ENCODE data around the gene PLXNA1.

GRCh38 chr3:126986001-126986400 is 3.1 kb downstream of the PLXNA1 start:
- TF ChIP-seq SP1 (IDR thresholded peaks at IDR 0.05; ENCODE audit: low read depth) (no peak), CBX3 (IDR thresholded peaks at IDR 0.05; ENCODE audit: low read depth) (no peak), CTCF (IDR thresholded peaks at IDR 0.05 in 2 of 3, conservative IDR thresholded peaks at IDR 0.05 in 1 of 3; ENCODE audit: borderline replicate concordance in 1 of 3, insufficient read depth in 1 of 3, low read depth in 2 of 3, low read length in 2 of 3) (no peak), MAX (IDR thresholded peaks at IDR 0.05) (no peak), POLR2AphosphoS5 (IDR thresholded peaks at IDR 0.05; ENCODE audit: low read depth, low read length) (no peak), POLR2A (IDR thresholded peaks at IDR 0.05; ENCODE audit: borderline replicate concordance, extremely low read depth, insufficient read depth, insufficient read length) (no peak), REST (IDR thresholded peaks at IDR 0.05; ENCODE audit: low read depth) (no peak)
